COLO829 (cell line): ENCODE measurements around the gene NIFK.
"Not testable (repeated sequence)": the region's sequence is repeated elsewhere in the genome, so short reads cannot be mapped to it uniquely, and the experiment has no call there.

Experiments
- DNase-seq: peaks from one replicate; pipeline ENCODE4 v3.0.0; 2012; ENCODE audit warnings: low spot score

The NIFK gene

DNA sequence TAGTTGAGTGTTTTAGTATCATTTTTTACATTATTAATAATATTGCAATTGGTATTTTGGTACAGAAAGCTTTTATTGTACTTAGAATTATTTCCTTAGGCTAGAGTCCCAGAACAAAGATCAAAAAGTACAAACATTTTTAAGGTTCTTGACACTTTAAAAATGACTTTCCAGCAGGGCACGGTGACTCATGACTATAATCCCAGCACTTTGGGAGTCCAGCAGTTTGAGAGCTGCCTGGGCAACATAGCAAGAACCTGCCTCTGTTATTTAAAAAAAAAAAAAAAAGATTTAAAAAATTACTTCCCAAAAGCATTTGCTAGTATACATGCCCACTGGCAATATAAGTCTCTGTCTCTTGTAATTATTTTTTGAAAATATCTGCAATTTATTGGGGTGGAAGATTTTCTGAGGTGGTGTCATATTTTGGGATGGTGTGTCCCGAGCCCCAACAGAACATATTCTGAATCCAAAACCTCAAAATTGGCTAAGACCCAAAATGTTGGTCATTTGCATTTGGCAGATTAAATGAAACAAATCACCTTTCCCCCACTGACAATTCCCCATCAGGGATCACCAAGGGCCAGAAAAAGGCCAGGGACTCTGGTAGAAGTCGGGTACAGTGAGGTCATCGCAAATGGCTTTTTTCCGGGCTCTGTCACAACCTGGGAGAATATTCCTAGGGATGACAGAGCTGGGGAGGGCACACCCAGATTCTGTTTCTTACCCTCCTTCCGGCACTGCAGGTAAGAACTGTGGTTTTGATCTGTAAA is 42.1 kb downstream of the NIFK start:
- DNase-seq, result no peak

GRCh38 chr2:121690572-121690971 is 46.1 kb downstream of the NIFK start:
- not testable (repeated sequence) for DNase-seq

- no peak for DNase-seq
These were observed 46.6 kb downstream of the NIFK start for GRCh38 chr2:121690095-121690494.

- DNase-seq, result no peak
These were observed 47.3 kb downstream of the NIFK start for GRCh38 chr2:121689356-121689755.

DNA sequence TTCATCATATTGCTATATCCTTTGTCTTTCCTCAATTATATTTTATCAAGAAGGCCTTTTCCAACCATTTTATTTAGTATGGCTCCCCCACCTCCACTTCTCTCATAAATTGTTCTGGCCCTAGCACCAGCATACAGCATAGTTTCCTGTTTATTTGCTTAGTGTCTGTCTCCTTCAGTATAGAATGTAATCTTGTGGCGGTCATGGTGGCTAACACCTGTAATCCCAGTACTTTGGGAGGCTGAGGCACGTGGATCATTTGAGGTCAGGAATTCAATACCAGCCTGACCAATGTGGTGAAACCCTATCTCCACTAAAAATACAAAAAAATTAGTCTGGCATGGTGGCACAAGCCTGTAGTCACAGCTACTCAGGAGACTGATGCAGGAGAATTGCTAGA is 47.9 kb downstream of the NIFK start:
- no peak for DNase-seq

GRCh38 chr2:121686902-121687301 is 49.8 kb downstream of the NIFK start:
- DNase-seq, result no peak

DNA sequence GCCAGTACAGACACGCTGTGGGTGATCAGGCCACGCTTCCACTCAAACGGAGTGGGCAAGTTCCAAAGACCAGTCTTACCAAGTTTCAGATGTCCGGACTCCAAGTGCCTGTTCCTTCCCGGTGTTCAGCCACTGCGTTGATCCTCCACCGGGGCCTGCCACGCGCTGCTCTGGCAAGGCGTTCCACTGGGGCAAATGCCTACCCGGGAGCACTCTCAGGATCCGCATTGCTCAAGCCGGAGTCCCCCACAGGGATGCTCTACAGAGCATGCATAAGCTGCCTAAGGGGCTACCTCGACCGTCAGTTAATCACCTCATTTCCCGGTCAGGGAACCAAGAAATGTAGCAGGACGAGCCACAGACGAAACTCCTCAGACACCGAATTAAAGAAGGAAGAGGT is 50.5 kb downstream of the NIFK start:
- DNase-seq, result no peak

GRCh38 chr2:121682396-121683298 is 54.0 kb downstream of the NIFK start:
- DNase-seq, result no peak

DNA sequence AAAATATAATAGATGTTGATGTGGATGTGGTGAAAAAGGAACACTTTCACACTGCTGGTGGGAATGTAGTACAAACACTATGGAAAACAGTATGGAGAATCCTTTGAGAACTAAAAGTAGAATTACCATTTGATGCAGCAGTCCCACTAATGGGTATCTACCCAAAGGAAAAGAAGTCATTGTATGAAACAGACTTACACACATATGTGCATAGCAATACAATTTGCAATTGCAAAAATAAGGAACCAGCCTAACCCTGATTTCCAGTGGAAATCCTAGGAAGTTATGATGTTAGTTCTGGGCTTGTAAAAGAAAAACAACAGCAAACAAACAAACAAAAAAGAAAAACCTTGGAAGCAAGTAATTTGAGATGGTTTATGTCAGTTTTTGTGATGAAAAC is 58.8 kb downstream of the NIFK start:
- no peak for DNase-seq
